ENCODE measurements around the gene ZBTB49.
A peak's percentile ranks its signal among the peaks of the same experiment; 100 is the strongest.
"Not testable (repeated sequence)": the region's sequence is repeated elsewhere in the genome, so short reads cannot be mapped to it uniquely, and the experiment has no call there.

The ZBTB49 gene, protein sequence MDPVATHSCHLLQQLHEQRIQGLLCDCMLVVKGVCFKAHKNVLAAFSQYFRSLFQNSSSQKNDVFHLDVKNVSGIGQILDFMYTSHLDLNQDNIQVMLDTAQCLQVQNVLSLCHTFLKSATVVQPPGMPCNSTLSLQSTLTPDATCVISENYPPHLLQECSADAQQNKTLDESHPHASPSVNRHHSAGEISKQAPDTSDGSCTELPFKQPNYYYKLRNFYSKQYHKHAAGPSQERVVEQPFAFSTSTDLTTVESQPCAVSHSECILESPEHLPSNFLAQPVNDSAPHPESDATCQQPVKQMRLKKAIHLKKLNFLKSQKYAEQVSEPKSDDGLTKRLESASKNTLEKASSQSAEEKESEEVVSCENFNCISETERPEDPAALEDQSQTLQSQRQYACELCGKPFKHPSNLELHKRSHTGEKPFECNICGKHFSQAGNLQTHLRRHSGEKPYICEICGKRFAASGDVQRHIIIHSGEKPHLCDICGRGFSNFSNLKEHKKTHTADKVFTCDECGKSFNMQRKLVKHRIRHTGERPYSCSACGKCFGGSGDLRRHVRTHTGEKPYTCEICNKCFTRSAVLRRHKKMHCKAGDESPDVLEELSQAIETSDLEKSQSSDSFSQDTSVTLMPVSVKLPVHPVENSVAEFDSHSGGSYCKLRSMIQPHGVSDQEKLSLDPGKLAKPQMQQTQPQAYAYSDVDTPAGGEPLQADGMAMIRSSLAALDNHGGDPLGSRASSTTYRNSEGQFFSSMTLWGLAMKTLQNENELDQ

DNA sequence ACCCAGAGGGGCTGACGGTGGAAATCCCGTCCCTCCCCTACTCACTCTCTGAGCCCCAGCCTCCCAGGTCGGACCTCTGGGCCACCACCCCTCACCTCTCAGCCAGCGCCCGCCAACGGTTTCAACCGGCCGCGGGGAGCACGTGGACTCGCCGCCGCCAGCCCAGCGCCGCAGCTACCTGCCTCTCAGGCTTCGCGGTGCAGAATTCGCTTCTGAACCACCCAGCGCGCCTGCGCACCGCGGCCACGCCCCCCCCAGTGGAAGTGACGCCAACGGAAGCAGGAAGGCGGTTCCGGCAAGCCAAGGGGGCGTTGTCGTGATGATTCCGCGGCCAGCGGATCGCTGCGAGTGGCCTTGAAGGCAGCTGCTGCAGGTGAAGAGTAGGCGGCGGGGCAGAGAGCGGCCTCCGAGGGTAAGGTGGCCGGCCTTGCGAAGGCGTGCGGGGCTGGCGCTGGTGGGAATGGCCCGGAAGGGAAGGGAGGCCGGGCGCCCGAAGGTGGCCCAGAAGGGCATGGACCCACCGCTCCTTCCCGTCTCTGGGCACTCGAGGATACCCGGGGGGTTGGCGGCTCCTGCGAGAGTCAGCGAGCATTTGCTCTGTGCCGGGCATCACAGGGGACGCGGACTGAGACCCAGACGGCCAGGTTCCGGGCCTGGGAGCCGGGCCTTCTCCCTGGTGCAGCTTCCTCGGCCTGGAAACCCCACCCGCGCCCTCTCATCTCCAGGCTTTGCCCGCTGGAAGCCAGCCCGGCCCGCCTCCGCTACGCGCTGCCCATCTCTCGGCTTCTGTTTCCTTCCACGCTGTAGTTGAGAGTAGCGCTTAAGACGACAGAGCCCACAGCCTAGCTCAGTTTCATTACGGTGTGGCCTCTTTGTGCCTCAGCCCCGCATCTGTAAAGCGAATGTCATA, at the start of gene ZBTB49, which contains the start of gene LYAR:
Gene ZBTB49 (plus strand): TSS at position 311 of the 910 bp plus-strand sequence. CDS start 9,695 bp downstream, outside the sequence.
Gene LYAR (minus strand): TSS at position 214 of the 910 bp plus-strand sequence. CDS start 6,412 bp downstream, outside the sequence.
- DNase-seq = peak; percentile 97

DNA sequence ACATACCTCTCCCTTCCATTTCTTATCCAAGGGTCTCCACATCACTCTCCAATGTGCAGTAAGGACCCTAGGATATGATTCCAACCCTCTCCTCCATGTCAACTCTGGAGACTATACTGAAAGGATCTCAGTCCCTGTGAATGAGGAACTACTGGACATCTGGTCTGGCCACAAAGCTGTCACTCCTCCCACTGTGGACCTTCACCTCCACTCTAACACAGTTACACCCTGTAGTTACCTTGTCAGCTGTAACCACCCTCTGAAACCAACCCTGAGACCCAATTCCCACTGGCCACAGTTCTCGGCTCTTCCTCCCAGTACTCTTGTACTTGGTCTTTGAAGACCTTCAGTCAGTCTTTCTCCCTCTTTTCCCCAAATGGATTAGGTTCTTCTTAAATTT, 44.9 kb upstream of the ZBTB49 start:
- no peak for DNase-seq

DNA sequence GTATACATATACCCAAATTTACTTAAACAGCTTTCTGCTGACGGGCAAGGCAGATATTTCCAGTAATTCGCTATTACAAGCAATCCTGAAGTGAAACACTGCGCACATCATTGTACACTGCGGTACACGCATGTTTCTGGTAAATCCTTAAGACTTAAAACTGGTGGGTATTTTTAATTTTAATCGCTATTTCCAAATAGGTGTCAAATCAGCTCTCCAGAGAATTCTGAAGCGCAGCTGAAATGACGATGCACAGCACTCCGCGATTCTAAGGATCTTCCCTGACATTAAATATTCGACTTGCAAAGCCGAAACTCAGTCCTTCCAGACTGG, 42.4 kb upstream of the ZBTB49 start:
- DNase-seq = no peak

DNA sequence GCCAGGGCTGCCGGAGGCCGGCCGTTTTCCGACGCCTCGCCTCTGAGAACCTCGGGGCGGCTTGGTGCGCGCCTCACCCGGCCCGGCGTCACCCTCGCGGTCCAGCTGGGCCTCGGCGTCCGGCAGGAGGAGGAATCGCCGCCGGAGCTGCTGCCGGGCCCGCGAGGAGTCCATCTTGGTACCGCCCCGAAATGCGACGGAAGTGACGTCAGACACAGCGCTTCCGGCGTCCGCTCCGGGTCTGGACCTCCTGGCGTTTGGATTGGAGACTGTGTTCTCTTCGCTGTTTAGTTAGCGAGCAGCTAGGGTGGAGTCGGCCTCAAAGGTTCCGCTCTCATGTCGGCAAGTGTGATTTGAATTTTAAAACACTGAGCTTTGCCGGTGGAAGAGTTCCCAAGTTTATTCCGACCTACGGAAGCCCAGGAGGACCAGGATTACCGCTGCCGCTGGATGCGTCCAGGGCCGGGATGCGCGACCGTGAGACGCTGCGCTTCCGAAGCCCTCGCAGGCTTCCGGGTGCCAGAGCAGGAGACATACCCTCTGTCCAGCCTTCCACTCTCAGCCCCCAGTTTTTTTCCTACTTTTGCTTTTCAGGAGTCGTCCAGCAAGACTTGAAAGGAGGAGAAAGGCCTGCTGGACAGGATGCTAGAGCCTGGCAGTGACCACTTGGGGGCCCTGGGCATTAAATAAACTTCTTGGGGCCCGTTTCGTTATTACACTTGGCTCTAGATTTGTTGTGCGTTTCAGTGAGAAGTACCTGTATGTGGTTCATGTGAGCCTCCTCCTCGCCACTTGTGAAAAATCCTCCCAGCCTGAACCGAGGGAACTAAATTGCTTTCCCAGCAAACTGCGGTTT, 41.8 kb upstream of the ZBTB49 start, which contains the start of gene TMEM128:
Gene TMEM128 (minus strand): TSS at position 195 of the 856 bp plus-strand sequence. CDS start 21 bp downstream, at position 174.
- peak; percentile 93 for DNase-seq

DNA sequence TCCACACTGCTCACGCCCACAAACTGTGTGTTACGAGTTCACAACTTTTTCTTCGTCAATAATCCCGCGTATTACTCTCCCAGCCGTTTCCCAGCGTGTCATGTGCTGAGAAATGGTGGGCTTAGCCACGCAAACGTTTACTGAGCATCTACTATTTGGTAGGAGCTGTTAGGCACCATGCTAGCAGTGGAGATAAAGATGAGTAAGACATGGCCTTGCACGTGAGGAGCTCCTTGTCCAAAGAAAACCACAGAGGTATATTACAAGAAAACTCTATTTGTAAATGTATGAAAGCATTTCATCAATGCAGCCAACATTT, 41.2 kb upstream of the ZBTB49 start:
- no peak for DNase-seq

DNA sequence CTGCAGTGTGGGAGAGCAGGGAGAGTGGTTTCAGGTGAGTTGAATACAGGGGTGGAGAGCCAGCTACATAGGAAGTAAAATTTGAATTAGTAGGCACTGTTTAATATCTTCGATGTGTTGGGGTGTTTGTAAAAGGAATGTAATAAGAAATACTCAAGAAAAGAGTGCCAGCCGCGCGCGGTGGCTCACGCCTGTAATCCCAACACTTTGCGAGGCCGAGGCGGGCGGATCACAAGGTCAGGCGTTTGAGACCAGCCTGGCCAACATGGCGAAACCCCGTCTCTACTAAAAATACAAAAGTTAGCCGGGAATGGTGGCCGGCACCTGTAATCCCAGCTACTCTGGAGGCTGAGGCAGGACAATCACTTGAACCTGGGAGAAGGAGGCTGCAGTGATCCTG, 40.7 kb upstream of the ZBTB49 start:
- DNase-seq = not testable (repeated sequence)

DNA sequence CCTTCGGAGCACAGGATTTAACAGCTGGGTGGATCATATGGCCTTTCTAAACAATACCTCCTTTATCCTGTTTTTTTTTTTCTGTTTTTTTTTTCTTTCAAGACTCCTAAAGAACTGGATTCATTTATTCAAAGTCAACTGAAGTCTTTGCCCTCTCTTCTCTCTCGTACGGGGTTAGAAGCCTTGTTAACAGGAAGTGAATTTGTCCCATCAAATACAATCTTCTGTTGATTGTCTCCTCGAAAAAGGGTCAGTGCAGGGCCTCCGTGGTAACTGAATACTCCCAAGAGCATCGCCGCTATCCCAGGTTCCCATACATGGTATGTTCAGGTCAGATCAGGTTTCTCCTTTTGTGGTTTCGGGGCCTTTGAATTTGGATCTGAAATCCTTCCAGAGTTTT, 40.2 kb upstream of the ZBTB49 start:
- DNase-seq = no peak

DNA sequence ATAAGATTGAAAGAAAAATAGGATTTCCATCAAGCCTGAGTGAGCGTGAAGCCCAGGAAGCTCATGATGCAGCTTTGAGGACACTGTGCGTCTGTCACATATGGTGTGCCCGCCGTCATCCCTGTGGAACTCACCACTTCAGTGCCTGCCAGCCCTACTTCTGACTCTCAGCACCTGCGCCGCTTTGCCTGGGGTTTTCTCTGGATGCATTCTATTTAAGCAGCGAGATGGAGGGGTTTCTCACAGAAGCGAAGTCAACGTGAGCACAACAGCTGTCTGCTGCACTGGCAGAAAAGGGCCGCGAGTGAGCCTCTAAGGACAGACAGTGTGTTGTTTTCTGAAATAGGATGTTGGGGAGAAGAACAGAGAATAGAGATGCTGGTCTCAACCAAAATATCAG, 35.9 kb upstream of the ZBTB49 start:
- DNase-seq = no peak

DNA sequence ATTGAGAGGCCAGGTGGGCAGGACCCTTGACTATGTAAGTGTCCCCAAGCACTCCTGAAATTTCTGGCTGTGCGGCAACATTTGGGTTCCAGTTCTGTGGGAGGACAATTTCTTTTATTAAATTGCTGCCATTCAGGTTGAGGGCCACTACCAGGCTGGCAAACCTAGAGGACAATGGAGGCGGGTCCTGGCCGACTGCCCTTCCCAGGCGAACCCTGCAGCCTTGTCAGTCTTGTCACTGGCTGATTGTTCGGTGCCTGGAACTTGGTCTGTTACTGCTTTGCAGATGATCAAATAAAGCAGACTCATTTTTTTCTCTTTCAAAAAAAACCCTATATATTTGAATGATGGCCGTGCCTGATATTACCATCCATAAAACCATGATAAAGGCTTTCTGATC, 35.4 kb upstream of the ZBTB49 start:
- no peak for DNase-seq

DNA sequence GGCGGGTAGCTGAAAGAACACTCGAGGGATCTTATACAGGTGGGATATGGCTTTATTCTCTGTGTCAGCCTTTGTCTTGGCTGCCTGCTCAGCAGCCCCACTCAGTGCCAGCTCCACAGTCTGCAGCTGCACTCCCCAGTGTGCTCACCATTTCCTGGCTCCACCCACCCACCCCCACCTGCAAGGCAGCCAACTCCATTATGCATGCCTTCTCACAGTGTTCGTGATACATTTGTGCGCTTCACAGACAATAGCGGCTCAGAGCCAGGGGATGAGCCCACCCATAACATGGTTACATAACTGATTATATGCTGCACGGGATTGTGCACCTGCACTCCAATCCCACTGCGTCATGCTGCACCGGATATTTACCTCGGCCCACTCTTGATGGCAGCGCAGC, 33.3 kb upstream of the ZBTB49 start:
- DNase-seq = no peak

DNA sequence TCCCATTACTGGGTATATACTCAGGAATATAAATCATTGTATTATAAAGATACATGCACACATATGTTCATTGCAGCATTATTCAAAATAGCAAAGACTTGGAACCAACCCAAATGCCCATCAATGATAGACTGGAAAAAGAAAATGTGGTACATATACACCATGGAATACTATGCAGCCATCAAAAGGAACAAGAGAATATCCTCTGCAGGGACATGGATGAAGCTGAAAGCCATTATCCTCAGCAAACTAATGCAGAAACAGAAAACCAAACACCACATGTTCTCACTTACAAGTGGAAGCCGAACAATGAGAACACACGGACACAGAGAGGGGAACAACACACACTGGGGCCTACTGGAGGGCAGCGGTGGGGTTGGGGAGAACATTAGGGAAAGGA, 32.3 kb upstream of the ZBTB49 start:
- DNase-seq = not testable (repeated sequence)

DNA sequence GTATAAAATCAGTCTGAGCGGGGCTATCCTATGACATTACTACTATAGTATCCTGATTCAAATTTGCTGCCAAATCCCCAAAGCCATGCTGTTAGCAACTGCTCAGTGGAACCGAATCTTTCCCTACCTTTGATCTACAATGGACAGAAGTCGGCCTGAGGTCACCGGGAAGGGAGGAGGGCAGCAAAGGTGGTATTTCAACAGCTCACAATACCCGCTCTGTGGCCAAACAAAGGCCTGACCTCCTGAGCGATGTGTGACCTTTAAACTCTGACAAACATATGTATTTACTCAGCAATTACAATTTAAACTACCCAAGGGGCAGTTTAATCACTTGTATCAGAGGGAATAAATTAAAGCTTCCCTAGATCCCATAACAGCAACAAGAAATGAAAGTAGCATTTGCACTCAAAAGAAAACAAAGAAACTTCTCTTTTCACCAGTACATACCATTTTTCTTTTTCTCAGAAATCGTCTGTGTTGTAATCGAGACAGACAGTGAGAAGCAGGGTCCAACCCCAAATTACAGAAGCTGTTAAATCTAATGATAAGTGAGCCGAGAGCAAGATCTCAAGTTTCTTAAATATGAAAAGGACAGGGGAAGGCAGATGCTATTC, 30.5 kb upstream of the ZBTB49 start:
- DNase-seq = no peak

DNA sequence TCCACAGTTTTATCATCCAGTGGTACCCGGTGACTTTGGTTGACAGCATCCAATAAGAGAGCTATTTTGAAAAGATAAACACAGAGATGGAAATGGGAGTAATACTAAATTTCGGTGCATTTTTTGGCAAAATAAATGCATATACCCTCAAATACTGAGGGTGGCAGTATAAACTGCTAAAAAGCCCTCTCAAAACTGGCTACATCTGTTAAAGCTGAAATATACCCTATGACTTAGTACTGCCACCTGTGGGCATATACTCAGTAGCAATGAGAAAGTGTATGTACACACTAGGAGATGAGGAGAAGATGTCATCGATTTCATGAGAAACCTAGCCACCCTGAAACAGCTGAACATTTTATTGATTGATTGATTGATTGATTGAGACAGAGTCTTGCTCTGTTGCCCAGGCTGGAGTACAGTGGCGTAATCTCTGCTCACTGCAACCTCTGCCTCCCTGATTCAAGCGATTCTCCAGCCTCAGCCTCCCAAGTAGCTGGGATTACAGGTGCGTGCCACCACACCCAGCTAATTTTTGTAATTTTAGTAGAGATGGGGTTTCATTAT, 29.8 kb upstream of the ZBTB49 start:
- no peak for DNase-seq

DNA sequence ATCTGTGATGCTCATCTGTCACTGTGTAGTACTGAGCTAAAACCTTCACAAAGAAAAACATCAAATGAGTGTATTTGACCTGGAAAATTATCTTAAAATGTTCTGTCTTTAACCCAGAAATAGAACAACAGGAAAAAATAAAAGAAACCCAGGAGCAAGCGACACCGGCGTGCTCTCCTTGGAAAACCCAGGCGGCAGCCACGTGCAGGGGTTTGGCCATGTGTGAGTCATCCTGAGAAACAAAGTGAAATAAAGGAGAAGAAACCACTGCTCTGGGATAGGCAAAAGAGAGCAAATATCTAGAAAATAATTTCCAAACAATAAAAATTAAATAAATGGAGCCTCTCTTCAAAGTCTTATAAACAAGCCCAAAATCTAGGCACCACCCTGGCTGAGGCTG, 22.1 kb upstream of the ZBTB49 start:
- DNase-seq = no peak

DNA sequence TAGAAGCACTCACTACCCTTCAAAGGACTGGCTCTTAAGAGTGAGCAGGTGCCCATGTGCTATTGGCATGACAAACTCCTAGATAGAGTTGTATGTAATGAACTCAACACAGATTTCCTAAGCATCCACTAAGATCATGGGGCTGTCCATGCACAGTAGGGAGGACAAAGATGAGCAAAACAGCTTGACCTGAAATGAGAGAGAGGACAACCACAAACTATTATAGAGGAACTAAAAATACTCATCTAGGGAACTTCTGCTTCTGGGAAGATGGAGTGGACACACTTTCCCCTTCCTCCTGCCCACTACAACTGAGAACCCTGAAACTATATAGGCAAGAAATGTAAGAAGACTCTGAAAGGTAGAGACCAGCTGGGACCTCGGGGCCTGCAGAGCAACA, 21.3 kb upstream of the ZBTB49 start:
- DNase-seq = no peak

DNA sequence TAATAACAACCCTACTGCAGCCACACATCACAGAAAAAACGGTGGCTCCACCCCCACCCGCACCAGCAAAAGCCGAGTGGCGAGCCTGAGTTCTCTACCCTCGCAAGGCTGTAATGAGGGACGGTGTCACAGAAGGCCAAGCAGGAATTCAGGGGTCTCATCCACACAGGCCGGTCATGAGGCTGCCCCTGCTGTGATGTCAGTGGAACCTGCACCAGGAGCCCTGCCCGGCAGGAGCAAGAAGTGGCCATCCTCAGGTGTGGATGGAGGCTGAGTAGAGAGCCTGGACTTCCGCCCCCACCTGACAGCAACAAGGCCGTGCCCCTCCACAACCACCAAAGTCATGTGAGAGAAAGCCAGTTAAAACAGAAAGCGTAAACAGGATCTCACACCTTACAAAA, 20.7 kb upstream of the ZBTB49 start:
- no peak for DNase-seq

DNA sequence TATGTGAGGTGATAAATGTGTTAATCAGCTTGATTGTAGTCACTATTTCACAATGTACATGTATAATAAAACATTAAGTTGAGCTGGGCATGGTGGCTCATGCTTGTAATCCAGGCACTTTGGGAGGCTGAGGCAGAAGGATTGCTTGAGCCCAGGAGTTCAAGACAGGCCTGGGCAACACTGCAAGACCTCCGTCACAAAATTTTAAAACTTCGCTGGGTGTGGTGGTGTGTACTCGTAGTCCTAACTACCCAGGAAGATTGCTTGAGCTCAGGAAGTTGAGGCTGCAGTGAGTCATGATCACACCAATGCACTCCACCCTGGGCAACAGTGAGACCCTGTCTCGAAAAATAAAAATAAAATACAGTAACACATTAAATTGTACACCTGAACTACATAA, 20.2 kb upstream of the ZBTB49 start:
- DNase-seq = no peak

DNA sequence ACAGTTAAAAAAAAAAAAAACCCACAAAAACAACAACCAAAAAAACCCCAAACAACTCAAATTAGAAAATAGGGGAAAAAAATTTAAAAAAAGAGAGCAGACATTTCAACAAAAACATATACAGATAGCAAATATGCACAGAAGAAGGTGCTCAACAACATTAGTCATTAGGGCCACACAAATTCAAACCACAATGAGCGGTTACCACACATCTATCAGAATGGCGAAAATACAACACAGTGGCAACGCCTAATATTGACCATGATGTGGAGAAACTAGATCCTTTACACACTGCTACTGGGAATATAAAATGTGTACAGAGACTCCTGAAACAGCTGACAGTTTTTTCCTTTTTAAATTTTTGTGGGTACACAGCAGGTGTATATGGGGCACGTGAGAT, 19.5 kb upstream of the ZBTB49 start:
- DNase-seq = no peak

DNA sequence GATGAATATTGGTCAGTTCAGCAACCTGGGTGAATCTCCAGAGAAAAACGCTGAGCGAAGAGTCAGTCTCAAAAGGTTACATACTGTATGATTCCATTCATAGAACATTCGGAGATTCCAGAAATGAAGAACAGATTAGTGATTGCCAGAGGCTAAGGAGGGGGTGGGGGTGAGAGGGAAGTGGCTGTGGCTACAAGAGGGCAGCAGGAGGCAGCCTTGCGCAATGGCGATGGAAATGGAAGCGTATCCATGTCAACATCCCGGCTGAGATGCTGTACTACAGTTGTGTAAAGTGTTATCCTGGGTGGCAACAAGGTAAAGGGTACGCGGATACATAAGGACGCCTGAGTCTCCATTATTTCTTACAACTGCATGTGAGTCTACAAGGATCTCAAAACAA, 18.1 kb upstream of the ZBTB49 start:
- no peak for DNase-seq

DNA sequence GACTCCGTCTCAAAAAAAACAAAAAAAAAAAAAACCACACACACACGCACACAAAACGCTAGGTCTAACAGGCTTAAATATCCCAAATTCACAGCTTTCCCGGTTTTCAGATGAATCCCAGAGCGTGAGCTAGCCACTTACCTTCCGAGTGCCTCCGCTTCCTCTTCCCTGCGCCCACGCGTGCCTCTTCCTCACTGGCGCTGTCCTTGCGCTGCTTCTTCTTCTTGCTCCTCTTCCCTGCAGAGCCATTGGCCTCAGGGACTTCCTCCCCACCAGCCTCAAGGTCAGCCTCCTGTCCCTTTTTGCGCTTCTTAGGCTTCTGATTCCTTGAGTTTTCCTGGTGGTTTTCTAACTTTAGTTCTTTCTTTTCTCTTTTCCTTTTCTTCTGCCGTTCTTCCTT, 15.8 kb upstream of the ZBTB49 start:
- no peak for DNase-seq

DNA sequence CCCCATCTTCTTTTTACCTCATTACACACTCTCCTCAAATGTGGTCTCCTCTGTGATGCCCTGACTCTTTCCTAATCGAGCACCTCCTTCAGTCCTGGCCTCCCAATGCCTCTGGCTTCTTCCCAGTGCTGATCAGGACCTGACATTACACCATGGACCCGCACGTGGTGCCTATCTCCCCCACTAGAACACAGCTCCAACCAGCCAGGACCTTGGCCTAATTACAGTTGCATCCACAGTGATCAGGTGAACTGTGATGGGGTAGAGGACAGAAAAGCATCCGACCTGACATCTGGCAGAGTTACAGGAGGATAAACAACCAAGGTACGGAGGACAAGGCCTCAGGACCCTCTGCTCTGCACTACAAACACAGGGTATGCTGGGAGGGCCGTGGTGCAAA, 12.5 kb upstream of the ZBTB49 start:
- no peak for DNase-seq

All from activated CD4-positive, alpha-beta T cell treated with anti-CD3 and anti-CD28 coated beads for 48 hours (primary cell).